Natural killer cell (primary cell): ENCODE measurements around the gene RPS8. TPM values are rescaled to one million over a fixed set of nuclear protein-coding genes. Genes with fewer than 3 reads are reported as not detected.

ENCODE experiments used
- ATAC-seq, 3 donors: fragments of 150-1000 bp in 2 of 3; fragments of 200-7000 bp in 1 of 3; cut with Tn5 transposase; 1 replicate in 1 of 3; 2 replicates in 2 of 3; pipeline ENCODE4 v1.10.0; 2021; ENCODE audit warnings: mild to moderate bottlenecking in 2 of 3, moderate library complexity in 2 of 3
- DNase-seq, 2 donors: peaks; one replicate each; pipeline versions ENCODE4 v3.0.0 to v3.0.0-alpha.2; 2013 to 2021; ENCODE audit warnings: mixed read lengths in 1 of 2
- H3K27ac ChIP-seq: one replicate; pipeline ENCODE4 v1.5.1; 2013; ENCODE audit warnings: mild to moderate bottlenecking, low read length
- H3K27me3 ChIP-seq: one replicate; pipeline ENCODE4 v1.6.1; 2013; ENCODE audit warnings: low read length; ENCODE audit not compliant: control insufficient read depth, insufficient read depth
- H3K36me3 ChIP-seq: one replicate; pipeline ENCODE4 v1.6.1; 2013; ENCODE audit warnings: low read length; ENCODE audit not compliant: control insufficient read depth, insufficient read depth
- H3K4me1 ChIP-seq: one replicate; pipeline ENCODE4 v1.6.1; 2013; ENCODE audit warnings: low read length; ENCODE audit not compliant: control insufficient read depth, insufficient read depth
- H3K4me3 ChIP-seq: one replicate; pipeline ENCODE4 v1.5.1; 2013; ENCODE audit warnings: low read length
- H3K9me3 ChIP-seq: one replicate; pipeline ENCODE4 v1.6.1; 2013; ENCODE audit warnings: low read length; ENCODE audit not compliant: control insufficient read depth, insufficient read depth
- H3K27ac Mint-ChIP-seq, 2 donors: one replicate each; pipeline ENCODE4 v1.8.0; 2022; ENCODE audit warnings: mild to moderate bottlenecking in 2 of 2, mixed read lengths in 2 of 2, moderate library complexity in 1 of 2
- H3K27me3 Mint-ChIP-seq, 2 donors: one replicate each; pipeline ENCODE4 v1.8.0; 2022; ENCODE audit warnings: low read depth in 2 of 2, mixed read lengths in 2 of 2
- H3K36me3 Mint-ChIP-seq: one replicate; pipeline ENCODE4 v1.8.0; 2022; ENCODE audit warnings: mixed read lengths
- H3K4me1 Mint-ChIP-seq, 2 donors: one replicate each; pipeline ENCODE4 v1.8.0; 2022; ENCODE audit warnings: mixed read lengths in 2 of 2
- H3K4me3 Mint-ChIP-seq: one replicate; pipeline ENCODE4 v1.8.0; 2022; ENCODE audit warnings: mild to moderate bottlenecking, moderate library complexity, mixed read lengths
- H3K9me3 Mint-ChIP-seq, 2 donors: one replicate each; pipeline ENCODE4 v1.8.0; 2022; ENCODE audit warnings: mixed read lengths in 2 of 2
- CTCF ChIP-seq: fragments of 200-600 bp; IDR thresholded peaks from one replicate; pipeline ENCODE4 v1.8.0; 2022; ENCODE audit warnings: antibody characterized with exemption
- WGBS: methylation state at CpG from one replicate; pipeline ENCODE4 v1.1.7; 2013; ENCODE audit warnings: missing lambda C conversion rate; ENCODE audit not compliant: insufficient coverage; 5-methylcytosine and 5-hydroxymethylcytosine counted together
- intact Hi-C: fragments of 100-400 bp; cut with micrococcal nuclease; formaldehyde crosslinking; loops from one replicate; pipeline ENCODE4 v1.14.2; 2022
- total RNA-seq, 4 donors: library from RNA; stranded (reverse); fragments of 120-200 nt in 1 of 4; gene quantifications; one replicate each; pipeline versions ENCODE4 v1.2.3 to v1.2.4, GENCODE V29; 2013 to 2022

RPS8 gene
- total RNA-seq, 3 donors from 2014 or later (not counting 1 experiment from before 2014, with no cell fraction given) = 848 to 1,092 (median 1,009) TPM

DNA sequence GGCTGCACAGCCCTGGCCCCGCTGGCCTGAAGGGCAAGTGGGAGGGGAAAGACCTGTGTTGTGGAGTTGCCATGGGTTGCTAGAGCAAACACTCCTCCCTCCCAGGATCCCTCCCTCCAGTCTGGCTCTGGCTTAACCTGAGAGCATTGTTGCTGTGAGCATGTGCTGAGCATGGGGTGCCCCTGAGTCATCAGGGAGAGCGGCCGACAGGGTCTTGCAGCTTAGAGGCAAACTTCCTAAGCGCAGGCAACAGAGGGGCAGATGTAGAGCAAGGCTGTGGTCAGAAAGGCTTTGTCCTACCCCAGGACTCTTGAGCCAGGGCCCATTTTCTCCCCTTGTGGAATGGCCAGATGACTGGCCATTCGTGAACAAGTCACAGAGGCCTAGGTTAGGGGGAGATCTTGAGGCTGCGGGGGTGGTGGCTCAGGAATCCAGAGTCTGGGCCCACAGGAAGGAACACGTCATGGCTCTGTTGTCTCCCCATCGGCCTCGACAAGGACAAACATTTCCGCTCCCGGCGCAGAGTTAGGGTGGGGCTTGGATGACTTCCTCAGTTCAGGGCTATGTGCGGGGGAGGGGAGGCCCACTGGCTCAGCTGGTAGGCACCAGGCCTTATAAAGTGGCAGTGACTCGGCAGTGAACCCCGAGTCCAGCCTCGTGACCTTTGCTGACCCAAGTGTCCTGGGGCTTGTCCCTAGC is 32.2 kb downstream of the RPS8 start:
- DNase-seq = peak; percentile 54 to 94
- no peak for TF ChIP-seq CTCF
- peaks cover 51% of the 10 kb centered on the region for H3K4me1 ChIP-seq
- peaks cover 17% of the 10 kb centered on the region for H3K36me3 ChIP-seq
- no peaks in the 10 kb centered on the region for H3K27me3 Mint-ChIP-seq
- 19% methylated on average over 15 of the region's 16 CpGs for WGBS
- intact Hi-C loops = no loop called here
- H3K36me3 Mint-ChIP-seq = no peaks in the 10 kb centered on the region
- H3K27ac Mint-ChIP-seq = peak overlapping the region; percentile 88 to 95
- H3K27me3 ChIP-seq = no peaks in the 10 kb centered on the region
- peaks cover 22 to 35% of the 10 kb centered on the region in 2 donors for H3K4me1 Mint-ChIP-seq
- H3K4me3 Mint-ChIP-seq = peak overlapping the region; percentile 4
- H3K9me3 ChIP-seq = no peaks in the 10 kb centered on the region
- ATAC-seq = peak; percentile 29 to 70 (median 46)
- no peaks in the 10 kb centered on the region for H3K9me3 Mint-ChIP-seq
- no peak overlapping the region for H3K4me3 ChIP-seq
- H3K27ac ChIP-seq = peak overlapping the region; percentile 95

DNA sequence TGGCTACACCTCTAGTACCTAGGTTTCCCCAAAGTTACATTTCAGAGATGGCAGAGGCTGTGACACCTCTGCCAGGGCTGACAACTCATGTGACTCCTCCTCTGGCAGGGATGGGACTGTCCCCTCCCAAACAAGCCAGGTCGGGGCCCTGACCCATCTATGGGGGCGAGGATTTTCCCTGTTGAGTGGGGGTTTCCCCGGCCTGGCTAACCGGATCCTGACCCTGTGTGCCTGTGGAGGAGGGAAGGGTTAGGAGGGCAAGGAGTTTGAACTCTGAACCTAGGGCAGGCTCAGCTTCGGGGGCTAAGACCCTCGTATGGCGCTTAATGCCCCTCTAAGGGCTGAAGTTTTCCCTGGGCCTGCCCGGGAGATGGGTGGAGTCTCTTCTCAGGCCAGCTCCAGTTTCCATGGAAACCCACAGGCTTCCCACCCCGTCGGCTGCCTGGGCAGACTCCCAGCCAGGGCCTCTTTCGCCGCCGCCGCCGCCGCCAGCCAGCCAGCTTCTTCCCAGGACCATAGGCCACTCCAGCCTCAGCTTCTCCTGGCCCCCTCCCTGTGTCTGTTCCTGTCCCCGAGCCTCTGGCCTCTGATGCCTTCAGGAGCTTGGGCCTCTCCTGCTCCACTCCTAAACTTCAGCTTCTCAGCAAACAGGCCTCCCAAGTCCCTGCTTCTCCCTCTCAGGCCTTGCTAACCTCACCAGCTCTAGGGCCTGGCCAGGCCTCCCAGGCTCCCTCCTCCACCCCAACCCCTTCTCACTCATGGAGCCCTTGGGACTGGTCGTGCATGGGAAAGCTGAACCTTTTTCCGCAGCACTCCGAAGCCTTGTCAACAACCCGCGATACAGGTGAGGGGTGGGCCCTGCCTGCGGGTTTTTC is 33.0 kb downstream of the RPS8 start, which contains the start of gene BTBD19:
Gene BTBD19, plus strand, starts transcription at position 461 of the 875 bp plus-strand sequence. Its CDS starts 298 bp downstream, at position 759.
- peaks cover 22 to 35% of the 10 kb centered on the region in 2 donors for H3K4me1 Mint-ChIP-seq
- H3K4me3 ChIP-seq = no peak within 1 kb of the TSS
- H3K9me3 ChIP-seq = no peaks in the 10 kb centered on the region
- DNase-seq = peak in 1 of 2 donors; percentile 85
- peak within 1 kb of the TSS; percentile 53 for H3K4me3 Mint-ChIP-seq
- no peak for TF ChIP-seq CTCF
- peak; percentile 22 to 44 (median 23) for ATAC-seq
- no peaks in the 10 kb centered on the region for H3K9me3 Mint-ChIP-seq
- H3K27me3 Mint-ChIP-seq = no peaks in the 10 kb centered on the region
- no peaks in the 10 kb centered on the region for H3K27me3 ChIP-seq
- H3K27ac Mint-ChIP-seq = peak within 1 kb of the TSS; percentile 88 to 95
- H3K27ac ChIP-seq = peak within 1 kb of the TSS; percentile 95
- peaks cover 53% of the 10 kb centered on the region for H3K4me1 ChIP-seq
- WGBS = 60% methylated on average over 23 of the region's 23 CpGs
- no peaks in the 10 kb centered on the region for H3K36me3 Mint-ChIP-seq
- peaks cover 10% of the 10 kb centered on the region for H3K36me3 ChIP-seq
- intact Hi-C loops = no loop called here

GRCh38 chr1:44808938-44809917 is 33.9 kb downstream of the RPS8 start:
- Histone ChIP-seq H3K4me1 (peaks cover 62% of the 10 kb centered on the region), H3K9me3 (no peaks in the 10 kb centered on the region), H3K27me3 (no peaks in the 10 kb centered on the region), H3K27ac (peak overlapping the region; percentile 95), H3K4me3 (no peak overlapping the region), H3K36me3 (peaks cover 2% of the 10 kb centered on the region)
- 44% methylated on average over 5 of the region's 6 CpGs for WGBS
- Mint-ChIP-seq H3K27ac (peak overlapping the region; percentile 87 to 95), H3K27me3 (no peaks in the 10 kb centered on the region), H3K36me3 (no peaks in the 10 kb centered on the region), H3K9me3 (no peaks in the 10 kb centered on the region), H3K4me1 (peaks cover 28 to 42% of the 10 kb centered on the region in 2 donors), H3K4me3 (peak overlapping the region; percentile 53)
- ATAC-seq = peak; percentile 74 to 80 (median 75)
- intact Hi-C loops = no loop called here
- DNase-seq = peak; percentile 67 to 94
- TF ChIP-seq CTCF = no peak
